Measurements from ENCODE around the gene GBX2.

Gene GBX2

GRCh38 chr2:236133410-236134012 lies 34.7 kb downstream of the GBX2 start:
- no peaks in the 10 kb centered on the region for H3K36me3 ChIP-seq (ENCODE audit: insufficient read depth)

GRCh38 chr2:236131073-236131692 lies 37.0 kb downstream of the GBX2 start:
- H3K4me2 ChIP-seq: no peak overlapping the region
- H3K4me3 ChIP-seq (IDR thresholded peaks at IDR 0.05; ENCODE audit: insufficient read depth, low read depth, low read length): no peak overlapping the region
- no peaks in the 10 kb centered on the region for H3K27me3 ChIP-seq (ENCODE audit: insufficient read depth, low read depth)
- H3K36me3 ChIP-seq (ENCODE audit: insufficient read depth): no peaks in the 10 kb centered on the region
- no peak overlapping the region for H3K27ac ChIP-seq
- H2AFZ ChIP-seq (ENCODE audit: low read depth): no peak overlapping the region
- H4K20me1 ChIP-seq (ENCODE audit: insufficient read depth): no peaks in the 10 kb centered on the region
- no peak for TF ChIP-seq CTCF (conservative IDR thresholded peaks at IDR 0.05; ENCODE audit: low read depth, low read length)
- no peaks in the 10 kb centered on the region for H3K4me1 ChIP-seq (ENCODE audit: low read depth, poor library complexity, severe bottlenecking)
- no peaks in the 10 kb centered on the region for H3K79me2 ChIP-seq (ENCODE audit: insufficient read depth, low read depth)
- H3K9ac ChIP-seq: no peak overlapping the region

More at GRCh38 chr2:236133410-236134012, 34.7 kb downstream of the GBX2 start:
- Histone ChIP-seq H3K27me3 (ENCODE audit: insufficient read depth, low read depth) (no peaks in the 10 kb centered on the region), H3K79me2 (ENCODE audit: insufficient read depth, low read depth) (no peaks in the 10 kb centered on the region), H3K27ac (no peak overlapping the region), H3K4me3 (IDR thresholded peaks at IDR 0.05; ENCODE audit: insufficient read depth, low read depth, low read length) (no peak overlapping the region), H2AFZ (ENCODE audit: low read depth) (no peak overlapping the region), H3K4me1 (ENCODE audit: low read depth, poor library complexity, severe bottlenecking) (no peaks in the 10 kb centered on the region), H3K4me2 (no peak overlapping the region), H3K9ac (no peak overlapping the region), H4K20me1 (ENCODE audit: insufficient read depth) (no peaks in the 10 kb centered on the region)
- TF ChIP-seq CTCF (conservative IDR thresholded peaks at IDR 0.05; ENCODE audit: low read depth, low read length): no peak

- H2AFZ ChIP-seq (ENCODE audit: low read depth): no peak overlapping the region
- TF ChIP-seq CTCF (conservative IDR thresholded peaks at IDR 0.05; ENCODE audit: low read depth, low read length): no peak
- no peaks in the 10 kb centered on the region for H4K20me1 ChIP-seq (ENCODE audit: insufficient read depth)
- no peaks in the 10 kb centered on the region for H3K4me1 ChIP-seq (ENCODE audit: low read depth, poor library complexity, severe bottlenecking)
- no peak overlapping the region for H3K27ac ChIP-seq
- no peak overlapping the region for H3K4me3 ChIP-seq (IDR thresholded peaks at IDR 0.05; ENCODE audit: insufficient read depth, low read depth, low read length)
- H3K79me2 ChIP-seq (ENCODE audit: insufficient read depth, low read depth): no peaks in the 10 kb centered on the region
- H3K36me3 ChIP-seq (ENCODE audit: insufficient read depth): no peaks in the 10 kb centered on the region
- H3K4me2 ChIP-seq: no peak overlapping the region
- H3K27me3 ChIP-seq (ENCODE audit: insufficient read depth, low read depth): no peaks in the 10 kb centered on the region
- no peak overlapping the region for H3K9ac ChIP-seq
These were observed 37.7 kb downstream of the GBX2 start for GRCh38 chr2:236130349-236130998.

GRCh38 chr2:236129935-236130334 lies 38.3 kb downstream of the GBX2 start:
- Histone ChIP-seq H3K4me3 (IDR thresholded peaks at IDR 0.05; ENCODE audit: insufficient read depth, low read depth, low read length) (no peak overlapping the region), H3K4me2 (no peak overlapping the region), H3K36me3 (ENCODE audit: insufficient read depth) (no peaks in the 10 kb centered on the region), H3K9ac (no peak overlapping the region), H3K27ac (no peak overlapping the region), H4K20me1 (ENCODE audit: insufficient read depth) (no peaks in the 10 kb centered on the region), H3K4me1 (ENCODE audit: low read depth, poor library complexity, severe bottlenecking) (no peaks in the 10 kb centered on the region), H3K27me3 (ENCODE audit: insufficient read depth, low read depth) (no peaks in the 10 kb centered on the region), H3K79me2 (ENCODE audit: insufficient read depth, low read depth) (no peaks in the 10 kb centered on the region), H2AFZ (ENCODE audit: low read depth) (no peak overlapping the region)
- no peak for TF ChIP-seq CTCF (conservative IDR thresholded peaks at IDR 0.05; ENCODE audit: low read depth, low read length)
